Measurements from ENCODE around the gene PHF23. TPM values are rescaled to one million over a fixed set of nuclear protein-coding genes. Genes with fewer than 3 reads are reported as not detected.

The PHF23 gene
- total and polyA plus RNA-seq, 12 donors = 16.1 to 25.0 (median 22.6) TPM

DNA sequence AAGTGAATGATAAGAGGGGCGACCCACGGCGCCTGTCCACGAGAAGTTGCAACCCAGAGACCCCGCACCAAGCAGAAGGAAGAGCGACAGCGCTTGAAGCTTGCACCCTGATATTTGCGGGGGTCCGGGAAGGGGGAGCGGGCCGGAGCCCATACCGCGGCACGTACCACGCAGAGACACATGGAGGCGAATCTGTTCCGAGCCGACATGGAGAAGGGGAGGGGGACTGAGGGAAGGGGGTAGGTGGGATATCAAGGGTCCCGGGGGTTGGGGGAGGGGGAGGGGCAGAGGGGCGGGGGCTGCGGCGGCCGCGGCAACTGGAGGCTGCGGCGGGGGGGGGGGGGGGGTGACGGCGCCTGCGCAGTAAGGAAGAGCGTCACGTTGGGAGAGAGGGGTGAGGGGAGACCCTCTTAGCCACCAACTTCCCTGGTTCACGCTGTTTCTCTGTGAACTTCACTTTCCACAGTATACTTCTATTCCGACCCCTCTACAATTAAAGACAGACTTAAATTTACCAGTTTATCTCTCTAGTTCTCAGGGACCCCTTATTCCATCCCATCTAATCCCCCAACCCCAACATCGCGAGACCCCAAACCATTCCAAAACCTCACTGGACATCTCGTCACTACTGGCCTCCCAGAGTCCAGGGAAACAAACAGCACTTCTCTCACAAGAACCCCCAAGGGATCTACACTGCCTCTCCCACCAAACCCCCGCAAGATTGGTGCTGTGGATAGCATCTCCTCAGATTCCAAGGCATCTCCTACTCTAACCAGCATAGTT lies 27.6 kb downstream of the PHF23 start:
- intact Hi-C loops (cut with DNase I) = no loop called here

DNA sequence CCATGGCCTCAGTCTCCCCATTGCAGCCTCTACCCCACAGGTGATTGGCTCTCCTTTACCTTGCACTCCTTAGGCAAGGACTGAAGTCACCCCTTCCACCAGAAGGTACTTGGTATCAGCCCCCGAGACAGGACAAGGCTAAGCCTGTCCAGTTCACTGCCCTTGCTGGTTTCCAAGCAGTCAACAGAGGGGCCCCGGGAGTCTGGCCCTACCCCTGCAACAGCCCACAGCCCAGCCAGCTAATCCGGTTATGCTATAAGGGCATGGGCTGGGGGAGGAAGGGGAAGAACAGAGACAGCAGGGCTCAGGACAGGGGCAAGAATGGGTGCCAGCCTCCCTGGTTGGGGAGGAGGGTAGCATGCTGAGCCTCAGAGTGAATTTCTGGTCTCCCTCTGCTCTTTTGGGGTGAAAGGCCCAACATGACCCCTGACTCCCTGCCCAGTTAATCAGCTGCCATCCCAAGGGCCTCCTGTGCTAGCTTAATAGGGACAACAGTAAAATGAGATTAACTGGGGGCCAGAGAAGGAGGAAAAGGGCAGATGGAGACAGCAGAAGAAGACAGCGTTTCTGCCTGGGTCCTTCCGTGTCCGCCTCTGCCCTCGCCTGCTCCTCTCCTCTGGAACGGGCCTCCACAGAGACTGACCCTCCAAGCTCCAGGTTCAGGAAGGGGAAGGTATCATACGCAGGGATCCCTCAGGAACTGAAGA lies 30.4 kb downstream of the PHF23 start:
- TF ChIP-seq, protein P1, sequence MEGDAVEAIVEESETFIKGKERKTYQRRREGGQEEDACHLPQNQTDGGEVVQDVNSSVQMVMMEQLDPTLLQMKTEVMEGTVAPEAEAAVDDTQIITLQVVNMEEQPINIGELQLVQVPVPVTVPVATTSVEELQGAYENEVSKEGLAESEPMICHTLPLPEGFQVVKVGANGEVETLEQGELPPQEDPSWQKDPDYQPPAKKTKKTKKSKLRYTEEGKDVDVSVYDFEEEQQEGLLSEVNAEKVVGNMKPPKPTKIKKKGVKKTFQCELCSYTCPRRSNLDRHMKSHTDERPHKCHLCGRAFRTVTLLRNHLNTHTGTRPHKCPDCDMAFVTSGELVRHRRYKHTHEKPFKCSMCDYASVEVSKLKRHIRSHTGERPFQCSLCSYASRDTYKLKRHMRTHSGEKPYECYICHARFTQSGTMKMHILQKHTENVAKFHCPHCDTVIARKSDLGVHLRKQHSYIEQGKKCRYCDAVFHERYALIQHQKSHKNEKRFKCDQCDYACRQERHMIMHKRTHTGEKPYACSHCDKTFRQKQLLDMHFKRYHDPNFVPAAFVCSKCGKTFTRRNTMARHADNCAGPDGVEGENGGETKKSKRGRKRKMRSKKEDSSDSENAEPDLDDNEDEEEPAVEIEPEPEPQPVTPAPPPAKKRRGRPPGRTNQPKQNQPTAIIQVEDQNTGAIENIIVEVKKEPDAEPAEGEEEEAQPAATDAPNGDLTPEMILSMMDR (IDR thresholded peaks at IDR 0.05) = no peak
- ATAC-seq (no peak), DNase-seq (no peak)
- Histone ChIP-seq H3K4me1 (peaks cover 2 to 29% (median 14%) of the 10 kb centered on the region in 9 donors), H3K27ac (no peak overlapping the region), H3K9me3 (no peaks in the 10 kb centered on the region), H3K4me3 (no peak overlapping the region), H3K36me3 (peaks cover 0 to under 1% (median 0%) of the 10 kb centered on the region in 9 donors), H3K27me3 (no peaks in the 10 kb centered on the region)
- WGBS, 2 donors = 84 to 90% methylated on average over 9 of the region's 9 CpGs
- intact Hi-C loops (cut with DNase I) = no loop called here

More for the DNA sequence above, 27.6 kb downstream of the PHF23 start:
- H3K27me3 ChIP-seq = no peaks in the 10 kb centered on the region
- no peak for DNase-seq
- no peaks in the 10 kb centered on the region for H3K36me3 ChIP-seq
- 44 to 49% methylated on average over 24 to 37 of the region's 37 CpGs for WGBS, 2 donors
- H3K9me3 ChIP-seq = no peaks in the 10 kb centered on the region
- ATAC-seq = no peak
- H3K27ac ChIP-seq = no peak overlapping the region
- TF ChIP-seq, protein P1 (IDR thresholded peaks at IDR 0.05) = no peak
- H3K4me3 ChIP-seq = peak overlapping the region in 4 of 10 donors; percentile 7 to 30 (median 12)
- peaks cover 4 to 36% (median 28%) of the 10 kb centered on the region in 9 donors for H3K4me1 ChIP-seq

DNA sequence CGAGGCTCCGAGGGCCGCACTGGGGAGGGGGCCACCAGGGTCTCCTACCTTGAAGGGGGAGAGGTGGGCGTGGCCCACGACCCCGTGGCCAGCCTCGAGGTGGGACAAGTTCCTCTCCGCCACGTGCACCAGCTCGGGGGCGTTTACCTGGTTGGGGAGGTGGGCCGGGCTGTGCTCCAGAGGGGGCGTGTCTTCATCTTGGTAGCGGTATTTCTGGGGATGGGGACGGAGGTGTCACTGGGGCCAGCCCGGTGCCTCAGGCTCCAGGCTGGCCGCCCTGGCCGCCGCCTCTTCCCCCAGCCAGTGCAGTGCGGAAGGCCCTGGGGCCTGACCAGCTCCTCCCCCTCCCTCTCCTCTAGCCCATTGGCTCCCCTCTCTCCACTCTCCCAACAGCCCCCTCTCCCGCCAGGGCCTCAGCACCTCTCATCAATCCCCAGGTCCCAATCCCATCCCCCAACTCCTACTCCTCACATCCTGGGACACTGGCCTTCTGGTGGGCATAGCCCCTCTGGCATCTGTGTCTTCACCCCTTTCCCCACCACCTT lies 31.2 kb downstream of the PHF23 start:
- H3K4me3 ChIP-seq = peak overlapping the region in 1 of 10 donors; percentile 11
- H3K36me3 ChIP-seq = peaks cover 0 to 9% (median 2%) of the 10 kb centered on the region in 9 donors
- intact Hi-C loops (cut with DNase I) = no loop called here
- no peak for ATAC-seq
- no peaks in the 10 kb centered on the region for H3K9me3 ChIP-seq
- WGBS, 2 donors = 55 to 59% methylated on average over 20 to 21 of the region's 21 CpGs
- no peaks in the 10 kb centered on the region for H3K27me3 ChIP-seq
- H3K27ac ChIP-seq = peak overlapping the region in 1 of 10 donors; percentile 25
- peaks cover 0 to 24% (median 10%) of the 10 kb centered on the region in 9 donors for H3K4me1 ChIP-seq
- TF ChIP-seq, protein P1 (IDR thresholded peaks at IDR 0.05) = no peak
- DNase-seq = no peak

Measured in heart right ventricle (tissue), 16 donors.